Measurements from ENCODE around the gene ACAD8.

- TF ChIP-seq EZH2 (IDR thresholded peaks at IDR 0.05) (no peak), CTCF (IDR thresholded peaks at IDR 0.05) (no peak), EZH2phosphoT487 (IDR thresholded peaks at IDR 0.05) (no peak)
These were observed 1.2 kb downstream of the ACAD8 start for GRCh38 chr11:134254433-134255183.
